Naive thymus-derived CD4-positive, alpha-beta T cell (primary cell): Measurements from ENCODE around the gene SH3BP5. TPM values are rescaled to one million over a fixed set of nuclear protein-coding genes. Genes with fewer than 3 reads are reported as not detected.
A peak's percentile ranks its signal among the peaks of the same experiment; 100 is the strongest.

Experiments
- ATAC-seq: fragments of 150-1000 bp; cut with Tn5 transposase; 2 replicates; pipeline ENCODE4 v1.10.0; 2021; ENCODE audit warnings: mild to moderate bottlenecking, moderate library complexity
- CTCF ChIA-PET: fragments of 350-600 bp; sonication (Branson Sonifier 250); formaldehyde crosslinking; loops from one replicate; lab custom pipeline; 2021; ENCODE audit warnings: antibody characterized with exemption; lab: Charles Lee
- POLR2A ChIA-PET: fragments of 350-600 bp; sonication (Branson Sonifier 250); formaldehyde crosslinking; loops from one replicate; lab custom pipeline; 2021; ENCODE audit warnings: antibody characterized with exemption, inconsistent platforms; lab: Charles Lee
- DNase-seq, 9 donors: peaks; one replicate each; pipeline versions ENCODE4 v3.0.0 to v3.0.0-alpha.2; 2020 to 2022; ENCODE audit warnings: mixed read lengths in 1 of 9
- H3K27ac ChIP-seq: one replicate; pipeline ENCODE4 v1.7.0; 2013; ENCODE audit warnings: mild to moderate bottlenecking, low read depth, low read length, moderate library complexity
- H3K27me3 ChIP-seq, 2 donors: one replicate each; pipeline ENCODE4 v1.7.0; 2013; ENCODE audit warnings: low read length in 2 of 2, mild to moderate bottlenecking in 2 of 2, moderate library complexity in 2 of 2; ENCODE audit not compliant: control insufficient read depth in 2 of 2, insufficient read depth in 2 of 2
- H3K36me3 ChIP-seq, 3 experiments: 1 replicate in 2 of 3; 2 replicates in 1 of 3; pipeline ENCODE4 v1.7.0; 2013; ENCODE audit warnings: low read length in 3 of 3, mild to moderate bottlenecking in 3 of 3, moderate library complexity in 1 of 3; ENCODE audit not compliant: insufficient read depth in 3 of 3, control insufficient read depth in 2 of 3
- H3K4me1 ChIP-seq, 2 donors: one replicate each; pipeline ENCODE4 v1.7.0; 2013; ENCODE audit warnings: low read length in 2 of 2, mild to moderate bottlenecking in 2 of 2, moderate library complexity in 1 of 2; ENCODE audit not compliant: control insufficient read depth in 2 of 2, insufficient read depth in 2 of 2
- H3K4me3 ChIP-seq: 2 replicates; pipeline ENCODE4 v1.7.0; 2013; ENCODE audit warnings: mild to moderate bottlenecking, low read length
- H3K9me3 ChIP-seq, 3 experiments: 1 replicate in 2 of 3; 2 replicates in 1 of 3; pipeline ENCODE4 v1.7.0; 2013; ENCODE audit warnings: low read length in 3 of 3; ENCODE audit not compliant: control insufficient read depth in 2 of 3
- H3K27ac Mint-ChIP-seq, 9 donors: one replicate each; pipeline ENCODE4 v1.8.0; 2020 to 2022; ENCODE audit warnings: mixed read lengths in 9 of 9, mild to moderate bottlenecking in 8 of 9, moderate library complexity in 5 of 9, inconsistent platforms in 2 of 9
- H3K27me3 Mint-ChIP-seq, 5 donors: one replicate each; pipeline ENCODE4 v1.8.0; 2021 to 2022; ENCODE audit warnings: mixed read lengths in 5 of 5, mild to moderate bottlenecking in 1 of 5
- H3K36me3 Mint-ChIP-seq, 5 donors: one replicate each; pipeline ENCODE4 v1.8.0; 2020 to 2022; ENCODE audit warnings: mixed read lengths in 5 of 5, mild to moderate bottlenecking in 3 of 5, inconsistent platforms in 1 of 5
- H3K4me1 Mint-ChIP-seq, 7 donors: one replicate each; pipeline ENCODE4 v1.8.0; 2020 to 2022; ENCODE audit warnings: mixed read lengths in 7 of 7, mild to moderate bottlenecking in 3 of 7, inconsistent platforms in 1 of 7
- H3K4me3 Mint-ChIP-seq, 10 donors: one replicate each; pipeline ENCODE4 v1.8.0; 2020 to 2022; ENCODE audit warnings: mild to moderate bottlenecking in 10 of 10, mixed read lengths in 10 of 10, moderate library complexity in 6 of 10, inconsistent platforms in 2 of 10
- H3K9me3 Mint-ChIP-seq, 11 donors: one replicate each; pipeline ENCODE4 v1.8.0; 2020 to 2022; ENCODE audit warnings: mixed read lengths in 11 of 11, mild to moderate bottlenecking in 4 of 11, inconsistent platforms in 1 of 11, moderate library complexity in 1 of 11
- intact Hi-C, 2 donors: fragments of 100-400 bp; cut with micrococcal nuclease; formaldehyde crosslinking; loops; one replicate each; pipeline ENCODE4 v1.15.1; 2023
- polyA plus RNA-seq, 2 donors: library from polyadenylated mRNA; unstranded; fragments of 300-500 nt; fragmentation: Illumina TruSeq; gene quantifications; one replicate each; pipeline ENCODE4 v1.2.3, GENCODE V29; 2021
- total RNA-seq, 6 experiments: library from RNA in 5 of 6; stranded (reverse) in 5 of 6; gene quantifications; 1 replicate in 5 of 6; 2 replicates in 1 of 6; pipeline ENCODE4 v1.2.3 and lab custom pipeline; 2021 to 2026

SH3BP5 gene
- total and polyA plus RNA-seq, 7 experiments from 2014 or later = 18.5 to 64.7 (median 39.5) TPM

GRCh38 chr3:15306979-15307359, 25.4 kb downstream of the SH3BP5 start:
- Histone ChIP-seq H3K9me3 (no peaks in the 10 kb centered on the region), H3K4me3 (no peak overlapping the region), H3K27ac (no peak overlapping the region), H3K4me1 (peaks cover 35 to 65% of the 10 kb centered on the region in 2 donors), H3K27me3 (no peaks in the 10 kb centered on the region), H3K36me3 (peaks cover 0 to 24% (median 0%) of the 10 kb centered on the region in 3 experiments)
- POLR2A ChIA-PET = interaction anchor here (0.6 to 1.1 kb wide), 4 partner anchors 10 to 41 kb away, joined by 3 to 5 read pairs (median 4); no protein-coding TSS in a partner anchor
- CTCF ChIA-PET = interaction anchor here (0.6 kb wide), 1 partner anchor 9 kb away, joined by 3 read pairs; no protein-coding TSS in a partner anchor
- H3K36me3 Mint-ChIP-seq = peaks cover 5 to 55% (median 42%) of the 10 kb centered on the region in 5 donors
- DNase-seq (no peak), ATAC-seq (no peak)
- peak overlapping the region in 1 of 10 donors; percentile 18 for H3K4me3 Mint-ChIP-seq
- no peaks in the 10 kb centered on the region for H3K9me3 Mint-ChIP-seq
- no peaks in the 10 kb centered on the region for H3K27me3 Mint-ChIP-seq
- intact Hi-C loops = no loop called here
- H3K27ac Mint-ChIP-seq = peak overlapping the region in 1 of 9 donors; percentile 28
- peaks cover 36 to 74% (median 66%) of the 10 kb centered on the region in 7 donors for H3K4me1 Mint-ChIP-seq

GRCh38 chr3:15305359-15305844, 27.0 kb downstream of the SH3BP5 start:
- DNase-seq = no peak

DNA sequence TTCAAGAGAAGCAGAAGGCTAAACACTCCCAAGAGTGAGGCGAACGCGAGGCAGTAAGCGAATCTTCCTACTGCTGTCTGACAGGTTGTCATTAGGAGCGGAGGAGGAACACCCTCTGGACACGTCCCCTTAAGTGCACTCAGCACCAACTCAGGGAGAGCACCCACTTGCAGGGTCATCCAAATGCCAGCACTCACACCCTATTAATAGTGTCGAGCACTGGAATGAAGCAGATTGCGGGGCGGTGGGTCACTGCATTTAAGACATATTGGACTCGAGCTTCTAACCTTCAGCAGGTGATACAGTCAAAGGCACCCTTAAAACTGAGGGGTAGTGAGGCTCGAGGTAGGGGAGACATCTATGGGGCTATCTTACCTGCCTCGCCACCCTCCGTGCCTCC, 28.7 kb downstream of the SH3BP5 start:
- peaks cover 38 to 78% (median 70%) of the 10 kb centered on the region in 7 donors for H3K4me1 Mint-ChIP-seq
- peaks cover 34 to 62% of the 10 kb centered on the region in 2 donors for H3K4me1 ChIP-seq
- H3K27me3 ChIP-seq = no peaks in the 10 kb centered on the region
- intact Hi-C loops = loop anchor here in 1 of 2 donors (2.0 kb wide), 1 partner anchor 17 kb away; no protein-coding TSS in a partner anchor
- POLR2A ChIA-PET = interaction anchor here (0.8 to 2.2 kb wide), 7 partner anchors 8 to 19 kb away, joined by 3 to 9 read pairs (median 3); no protein-coding TSS in a partner anchor
- H3K27me3 Mint-ChIP-seq = no peaks in the 10 kb centered on the region
- peak overlapping the region in 7 of 9 donors; percentile 54 to 91 (median 83) for H3K27ac Mint-ChIP-seq
- ATAC-seq (no peak), DNase-seq (no peak)
- CTCF ChIA-PET = interaction anchor here (0.5 to 2.0 kb wide), 6 partner anchors 7 to 38 kb away, joined by 3 to 14 read pairs (median 3); no protein-coding TSS in a partner anchor
- peak overlapping the region; percentile 53 to 77 (median 74) for H3K4me3 Mint-ChIP-seq
- H3K36me3 Mint-ChIP-seq = peaks cover 17 to 60% (median 51%) of the 10 kb centered on the region in 5 donors
- H3K27ac ChIP-seq = no peak overlapping the region
- H3K4me3 ChIP-seq = peak overlapping the region; percentile 37
- no peaks in the 10 kb centered on the region for H3K9me3 Mint-ChIP-seq
- no peaks in the 10 kb centered on the region for H3K9me3 ChIP-seq
- peaks cover 0 to 24% (median 0%) of the 10 kb centered on the region in 3 experiments for H3K36me3 ChIP-seq

More at GRCh38 chr3:15305359-15305844, 27.0 kb downstream of the SH3BP5 start:
- H3K4me1 ChIP-seq = peaks cover 36 to 67% of the 10 kb centered on the region in 2 donors
- no peaks in the 10 kb centered on the region for H3K27me3 ChIP-seq
- Mint-ChIP-seq H3K27me3 (no peaks in the 10 kb centered on the region), H3K36me3 (peaks cover 15 to 61% (median 49%) of the 10 kb centered on the region in 5 donors), H3K4me3 (peak overlapping the region in 2 of 10 donors; percentile 40 to 63), H3K9me3 (no peaks in the 10 kb centered on the region), H3K27ac (peak overlapping the region in 3 of 9 donors; percentile 7 to 70 (median 19)), H3K4me1 (peaks cover 45 to 78% (median 73%) of the 10 kb centered on the region in 7 donors)
- H3K36me3 ChIP-seq = peaks cover 0 to 24% (median 0%) of the 10 kb centered on the region in 3 experiments
- ATAC-seq = no peak
- H3K9me3 ChIP-seq = no peaks in the 10 kb centered on the region
- ChIA-PET POLR2A (interaction anchor here (0.8 to 2.2 kb wide), 4 partner anchors 8 to 30 kb away, joined by 3 to 9 read pairs (median 6); no protein-coding TSS in a partner anchor), CTCF (interaction anchor here (0.6 to 2.0 kb wide), 4 partner anchors 15 to 1184 kb away, joined by 3 to 14 read pairs (median 4); no protein-coding TSS in a partner anchor)
- intact Hi-C loops = loop anchor here in 1 of 2 donors (2.0 kb wide), 1 partner anchor 15 kb away; no protein-coding TSS in a partner anchor
- H3K27ac ChIP-seq = no peak overlapping the region
- H3K4me3 ChIP-seq = no peak overlapping the region

DNA sequence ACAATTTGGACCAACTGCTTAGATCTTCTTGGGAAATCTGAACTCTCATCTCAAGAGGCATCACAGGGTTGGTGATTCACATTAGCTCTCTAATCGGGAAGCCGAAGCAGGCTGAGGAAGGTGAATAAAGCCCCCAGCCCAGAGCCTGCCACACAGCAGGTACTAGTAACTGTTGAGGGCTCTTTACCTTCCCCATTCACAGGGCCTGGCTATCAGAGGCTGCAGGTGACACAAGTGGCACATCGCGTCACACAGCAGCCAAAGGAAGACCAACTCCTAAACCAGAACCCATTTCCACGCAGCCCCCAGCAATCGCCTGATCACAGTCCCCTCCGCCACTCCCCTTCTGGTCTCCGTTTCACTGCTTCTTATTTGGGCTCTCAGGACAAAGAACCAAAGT, 29.2 kb downstream of the SH3BP5 start:
- peaks cover 41 to 78% (median 70%) of the 10 kb centered on the region in 7 donors for H3K4me1 Mint-ChIP-seq
- ChIA-PET CTCF (interaction anchor here (0.6 to 2.0 kb wide), 4 partner anchors 24 to 38 kb away, joined by 3 to 14 read pairs (median 3); no protein-coding TSS in a partner anchor), POLR2A (interaction anchor here (1.9 to 2.2 kb wide), 2 partner anchors 11 to 17 kb away, joined by 7 to 9 read pairs; no protein-coding TSS in a partner anchor)
- ATAC-seq (no peak), DNase-seq (no peak)
- peak overlapping the region in 8 of 10 donors; percentile 27 to 77 (median 62) for H3K4me3 Mint-ChIP-seq
- intact Hi-C loops = no loop called here
- Histone ChIP-seq H3K4me1 (peaks cover 32 to 66% of the 10 kb centered on the region in 2 donors), H3K27me3 (no peaks in the 10 kb centered on the region), H3K9me3 (no peaks in the 10 kb centered on the region), H3K36me3 (peaks cover 0 to 24% (median 0%) of the 10 kb centered on the region in 3 experiments), H3K27ac (no peak overlapping the region), H3K4me3 (no peak overlapping the region)
- H3K9me3 Mint-ChIP-seq = no peaks in the 10 kb centered on the region
- peak overlapping the region in 6 of 9 donors; percentile 43 to 91 (median 63) for H3K27ac Mint-ChIP-seq
- peaks cover 21 to 60% (median 55%) of the 10 kb centered on the region in 5 donors for H3K36me3 Mint-ChIP-seq
- no peaks in the 10 kb centered on the region for H3K27me3 Mint-ChIP-seq

- intact Hi-C loops = no loop called here
- Histone ChIP-seq H3K36me3 (peaks cover 0 to 24% (median 0%) of the 10 kb centered on the region in 3 experiments), H3K4me1 (peaks cover 44 to 75% of the 10 kb centered on the region in 2 donors), H3K9me3 (no peaks in the 10 kb centered on the region), H3K27me3 (no peaks in the 10 kb centered on the region), H3K27ac (no peak overlapping the region), H3K4me3 (no peak overlapping the region)
- Mint-ChIP-seq H3K4me3 (peak overlapping the region in 6 of 10 donors; percentile 16 to 77 (median 37)), H3K36me3 (peaks cover 21 to 67% (median 60%) of the 10 kb centered on the region in 5 donors), H3K27me3 (no peaks in the 10 kb centered on the region), H3K9me3 (peaks cover 0 to 3% (median 0%) of the 10 kb centered on the region in 11 donors), H3K27ac (peak overlapping the region in 5 of 9 donors; percentile 11 to 72 (median 62)), H3K4me1 (peaks cover 50 to 90% (median 75%) of the 10 kb centered on the region in 7 donors)
- ChIA-PET POLR2A (no interaction called here), CTCF (interaction anchor here (1.2 kb wide), 1 partner anchor 103 kb away, joined by 3 read pairs; no protein-coding TSS in a partner anchor)
- no peak for ATAC-seq
- DNase-seq = no peak
These were observed 30.6 kb downstream of the SH3BP5 start for GRCh38 chr3:15301761-15302160.
